Hepatocyte (in vitro differentiated cells): ENCODE data around the gene GLP2R.

Experiments
- EZH2 ChIP-seq: fragments of 200-600 bp; sonication (generic); IDR thresholded peaks from 2 replicates; pipeline ENCODE4 v1.6.1; 2016; ENCODE audit warnings: antibody characterized with exemption, mild to moderate bottlenecking, borderline replicate concordance
- EZH2phosphoT487 ChIP-seq: fragments of 200-600 bp; sonication (generic); IDR thresholded peaks from one replicate; pipeline ENCODE4 v1.6.1; 2018; ENCODE audit warnings: antibody characterized with exemption, mild to moderate bottlenecking, low read depth, moderate library complexity; ENCODE audit not compliant: unreplicated experiment, severe bottlenecking
- TF ChIP-seq, protein P1 (sequence below): fragments of 200-600 bp; sonication (generic); IDR thresholded peaks from 2 replicates; pipeline ENCODE4 v1.5.1; 2016; ENCODE audit warnings: antibody characterized with exemption, mild to moderate bottlenecking; ENCODE audit not compliant: poor library complexity

DNA sequence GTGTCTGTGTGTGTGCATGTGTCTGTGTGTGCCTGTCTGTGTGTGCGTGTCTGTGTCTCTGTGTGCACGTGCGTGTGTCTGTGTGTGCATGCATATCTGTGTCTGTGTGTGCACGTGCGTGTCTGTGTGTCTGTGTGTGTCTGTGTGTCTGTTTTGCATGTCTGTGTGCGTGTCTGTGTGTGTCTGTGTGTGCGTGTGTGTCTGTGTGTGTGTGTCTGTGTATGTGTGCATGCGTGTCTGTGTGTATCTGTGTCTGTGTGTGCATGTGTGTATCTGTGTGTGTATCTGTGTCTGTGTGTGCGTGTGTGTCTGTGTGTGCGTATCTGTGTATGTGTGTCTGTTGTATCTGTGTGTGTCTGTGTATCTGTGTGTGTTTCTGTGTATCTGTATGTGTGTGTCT, 9.3 kb upstream of the GLP2R start:
- TF ChIP-seq, protein P1, sequence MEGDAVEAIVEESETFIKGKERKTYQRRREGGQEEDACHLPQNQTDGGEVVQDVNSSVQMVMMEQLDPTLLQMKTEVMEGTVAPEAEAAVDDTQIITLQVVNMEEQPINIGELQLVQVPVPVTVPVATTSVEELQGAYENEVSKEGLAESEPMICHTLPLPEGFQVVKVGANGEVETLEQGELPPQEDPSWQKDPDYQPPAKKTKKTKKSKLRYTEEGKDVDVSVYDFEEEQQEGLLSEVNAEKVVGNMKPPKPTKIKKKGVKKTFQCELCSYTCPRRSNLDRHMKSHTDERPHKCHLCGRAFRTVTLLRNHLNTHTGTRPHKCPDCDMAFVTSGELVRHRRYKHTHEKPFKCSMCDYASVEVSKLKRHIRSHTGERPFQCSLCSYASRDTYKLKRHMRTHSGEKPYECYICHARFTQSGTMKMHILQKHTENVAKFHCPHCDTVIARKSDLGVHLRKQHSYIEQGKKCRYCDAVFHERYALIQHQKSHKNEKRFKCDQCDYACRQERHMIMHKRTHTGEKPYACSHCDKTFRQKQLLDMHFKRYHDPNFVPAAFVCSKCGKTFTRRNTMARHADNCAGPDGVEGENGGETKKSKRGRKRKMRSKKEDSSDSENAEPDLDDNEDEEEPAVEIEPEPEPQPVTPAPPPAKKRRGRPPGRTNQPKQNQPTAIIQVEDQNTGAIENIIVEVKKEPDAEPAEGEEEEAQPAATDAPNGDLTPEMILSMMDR = no peak
- TF ChIP-seq EZH2phosphoT487 = no peak
- TF ChIP-seq EZH2 = no peak
